Right lung (tissue), 5 donors: ENCODE data around the gene FOSB. TPM values are rescaled to one million over a fixed set of nuclear protein-coding genes. Genes with fewer than 3 reads are reported as not detected.
A peak's percentile ranks its signal among the peaks of the same experiment; 100 is the strongest.

ENCODE experiments used
- DNase-seq, 2 donors: peaks; one replicate each; pipeline ENCODE4 v3.0.0-alpha.2; 2013
- polyA plus RNA-seq, 5 donors: library from polyadenylated mRNA; unstranded; fragments of 120-200 nt; gene quantifications; one replicate each; pipeline versions ENCODE4 v1.2.1 to v1.2.3, GENCODE V29; 2013; ENCODE audit warnings: inconsistent platforms in 1 of 5, low replicate concordance in 1 of 5; ENCODE audit not compliant: insufficient read length in 5 of 5, insufficient read depth in 1 of 5

FOSB gene
- polyA plus RNA-seq, 5 donors: 15.5 to 269 (median 169) TPM

GRCh38 chr19:45518469-45518826 lies 50.7 kb downstream of the FOSB start:
- no peak for DNase-seq

GRCh38 chr19:45522010-45522941 lies 54.5 kb downstream of the FOSB start:
- DNase-seq: no peak

GRCh38 chr19:45523642-45524256 lies 56.0 kb downstream of the FOSB start:
- DNase-seq: peak; percentile 74 to 82

GRCh38 chr19:45524575-45525129 lies 56.9 kb downstream of the FOSB start:
- no peak for DNase-seq

Other genes with a start within 250 kb of the FOSB start
- 1 to 10 TPM in 4 of 5 donors, under 1 TPM in 1; 0.84 to 2.8 (median 1.5) TPM for gene EXOC3L2, start 222.6 kb upstream of the FOSB start, polyA plus RNA-seq
- gene MARK4, start 216.7 kb upstream of the FOSB start, polyA plus RNA-seq: 10 to 100 TPM; 24.9 to 40.4 (median 38.9) TPM
- 100 to 1,000 TPM in 1 of 5 donors, 1 to 10 TPM in 2, under 1 TPM in 2; 0.23 to 137 (median 1.3) TPM for gene CKM, start 145.1 kb upstream of the FOSB start, polyA plus RNA-seq
- gene KLC3, start 127.2 kb upstream of the FOSB start, polyA plus RNA-seq: 1 to 10 TPM in 1 of 5 donors, under 1 TPM in 4; 0.34 to 1.2 (median 0.65) TPM
- gene ERCC2, start 97.4 kb upstream of the FOSB start, polyA plus RNA-seq: 10 to 100 TPM; 27.8 to 35.8 (median 32.2) TPM
- gene PPP1R13L, start 62.9 kb upstream of the FOSB start, polyA plus RNA-seq: 10 to 100 TPM; 11.2 to 20.0 (median 13.6) TPM
- gene POLR1G, start 61.4 kb upstream of the FOSB start, polyA plus RNA-seq: 1 to 10 TPM; 2.8 to 5.5 (median 3.6) TPM
- gene ERCC1, start 44.1 kb upstream of the FOSB start, polyA plus RNA-seq: 100 to 1,000 TPM in 1 of 5 donors, 10 to 100 TPM in 4; 77.2 to 123 (median 93.4) TPM
- 10 to 100 TPM; 10.1 to 14.7 (median 11.2) TPM for gene RTN2, start 29.1 kb downstream of the FOSB start, polyA plus RNA-seq
- gene PPM1N, start 30.4 kb downstream of the FOSB start, polyA plus RNA-seq: under 1 TPM; 0.15 to 0.49 (median 0.28) TPM
- gene VASP, start 39.5 kb downstream of the FOSB start, polyA plus RNA-seq: 10 to 100 TPM; 47.8 to 59.7 (median 57.2) TPM
- 1 to 10 TPM; 5.8 to 9.4 (median 6.0) TPM for gene OPA3, start 116.8 kb downstream of the FOSB start, polyA plus RNA-seq
- 1 to 10 TPM; 2.5 to 5.3 (median 3.7) TPM for gene GPR4, start 134.2 kb downstream of the FOSB start, polyA plus RNA-seq
- 10 to 100 TPM; 24.3 to 31.4 (median 29.8) TPM for gene EML2, start 171.4 kb downstream of the FOSB start, polyA plus RNA-seq
- gene GIPR, start 200.2 kb downstream of the FOSB start, polyA plus RNA-seq: 1 to 10 TPM; 2.8 to 8.7 (median 5.2) TPM
- gene SNRPD2, start 224.0 kb downstream of the FOSB start, polyA plus RNA-seq: 100 to 1,000 TPM; 328 to 445 (median 361) TPM
- gene QPCTL, start 224.7 kb downstream of the FOSB start, polyA plus RNA-seq: 10 to 100 TPM in 4 of 5 donors, 1 to 10 TPM in 1; 7.2 to 14.6 (median 11.4) TPM